ENCODE results near the gene AP1G1.
"Not testable (repeated sequence)": the region's sequence is repeated elsewhere in the genome, so short reads cannot be mapped to it uniquely, and the experiment has no call there.

Gene AP1G1

GRCh38 chr16:71693164-71693563 lies 115.5 kb downstream of the AP1G1 start:
- DNase-seq: no peak

DNA sequence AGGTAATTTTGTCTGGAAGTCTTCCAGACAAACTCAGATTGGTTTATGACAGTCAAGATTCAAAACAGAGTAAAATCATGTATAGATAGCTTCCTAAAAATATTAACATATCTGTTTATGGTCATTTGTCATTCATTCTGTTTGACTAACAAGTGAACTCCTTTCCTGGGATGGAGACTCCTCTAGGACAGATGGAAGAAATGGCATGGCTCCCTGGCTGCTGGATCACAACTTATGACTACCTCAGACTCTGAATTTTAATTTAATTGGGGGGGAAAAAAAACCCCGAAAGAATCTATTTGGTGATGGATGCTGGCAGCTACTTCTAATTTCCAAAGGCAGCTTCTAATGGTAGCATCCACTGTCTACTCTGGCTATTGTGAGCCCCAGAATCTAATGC lies 118.7 kb downstream of the AP1G1 start:
- DNase-seq: no peak

- no peak for DNase-seq
Measured at GRCh38 chr16:71687861-71688260, 120.8 kb downstream of the AP1G1 start.

DNA sequence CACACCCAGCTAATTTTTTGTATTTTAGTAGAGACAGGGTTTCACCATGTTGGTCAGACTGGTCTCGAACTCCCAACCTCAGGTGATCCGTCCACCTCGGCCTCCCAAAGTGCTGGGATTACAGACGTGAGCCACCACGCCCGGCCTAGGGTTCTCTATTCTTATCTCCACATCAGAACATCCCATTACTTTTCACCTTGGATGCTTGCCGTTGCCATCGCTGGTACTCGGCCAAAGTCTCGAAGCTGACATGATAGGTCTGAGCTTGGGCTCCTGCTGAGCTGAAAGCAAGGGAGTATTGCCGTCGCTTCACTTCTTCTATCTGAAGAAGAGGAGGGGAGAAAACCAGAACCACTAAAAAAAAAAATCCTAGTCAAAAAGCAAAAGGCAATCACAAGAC lies 124.4 kb downstream of the AP1G1 start:
- DNase-seq: not testable (repeated sequence)

GRCh38 chr16:71681360-71681759 lies 127.3 kb downstream of the AP1G1 start:
- no peak for DNase-seq
